ENCODE measurements around the gene PIGR. TPM values are rescaled to one million over a fixed set of nuclear protein-coding genes. Genes with fewer than 3 reads are reported as not detected.

The PIGR gene
- total RNA-seq, 1 donor from 2014 or later: 813 TPM

DNA sequence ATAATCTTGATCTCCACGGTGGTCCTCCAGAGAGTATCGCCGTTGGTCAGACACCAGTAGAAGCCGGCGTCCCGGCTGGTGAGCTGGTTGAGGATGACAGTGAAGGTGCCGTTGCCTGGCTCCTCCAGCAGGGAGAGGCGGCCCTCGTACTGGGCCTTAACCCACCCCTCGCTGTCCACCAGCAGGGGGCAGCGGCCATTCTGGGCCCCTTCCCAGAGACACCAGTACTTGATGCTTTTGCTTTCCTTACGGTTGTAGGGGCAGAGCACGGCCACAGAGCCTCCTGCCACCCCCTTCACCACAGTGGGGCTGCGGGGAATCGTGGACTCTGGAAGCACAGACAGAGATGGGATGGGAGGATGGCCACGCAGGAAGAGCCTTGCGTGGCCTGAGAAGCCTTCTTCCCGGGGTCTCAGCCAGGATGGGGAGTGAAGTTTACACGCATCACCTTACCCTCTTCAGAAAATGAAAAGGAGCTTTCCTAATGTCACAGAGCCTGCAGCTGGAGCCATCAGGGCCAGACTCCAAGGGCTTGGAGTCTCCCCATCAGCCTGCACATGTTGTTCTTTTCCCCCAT, 10.7 kb downstream of the PIGR start:
- TF ChIP-seq, protein P1, sequence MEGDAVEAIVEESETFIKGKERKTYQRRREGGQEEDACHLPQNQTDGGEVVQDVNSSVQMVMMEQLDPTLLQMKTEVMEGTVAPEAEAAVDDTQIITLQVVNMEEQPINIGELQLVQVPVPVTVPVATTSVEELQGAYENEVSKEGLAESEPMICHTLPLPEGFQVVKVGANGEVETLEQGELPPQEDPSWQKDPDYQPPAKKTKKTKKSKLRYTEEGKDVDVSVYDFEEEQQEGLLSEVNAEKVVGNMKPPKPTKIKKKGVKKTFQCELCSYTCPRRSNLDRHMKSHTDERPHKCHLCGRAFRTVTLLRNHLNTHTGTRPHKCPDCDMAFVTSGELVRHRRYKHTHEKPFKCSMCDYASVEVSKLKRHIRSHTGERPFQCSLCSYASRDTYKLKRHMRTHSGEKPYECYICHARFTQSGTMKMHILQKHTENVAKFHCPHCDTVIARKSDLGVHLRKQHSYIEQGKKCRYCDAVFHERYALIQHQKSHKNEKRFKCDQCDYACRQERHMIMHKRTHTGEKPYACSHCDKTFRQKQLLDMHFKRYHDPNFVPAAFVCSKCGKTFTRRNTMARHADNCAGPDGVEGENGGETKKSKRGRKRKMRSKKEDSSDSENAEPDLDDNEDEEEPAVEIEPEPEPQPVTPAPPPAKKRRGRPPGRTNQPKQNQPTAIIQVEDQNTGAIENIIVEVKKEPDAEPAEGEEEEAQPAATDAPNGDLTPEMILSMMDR (IDR thresholded peaks at IDR 0.05): peak; percentile 54
- Histone ChIP-seq H3K27me3 (ENCODE audit: low read depth) (no peaks in the 10 kb centered on the region), H3K36me3 (peaks cover 45% of the 10 kb centered on the region), H3K4me3 (no peak overlapping the region), H3K4me1 (no peaks in the 10 kb centered on the region), H3K9me3 (no peaks in the 10 kb centered on the region), H3K27ac (no peak overlapping the region)
- intact Hi-C loops (cut with DNase I): no loop called here
- DNase-seq (peak; percentile 70), ATAC-seq (peak; percentile 59 to 72)

DNA sequence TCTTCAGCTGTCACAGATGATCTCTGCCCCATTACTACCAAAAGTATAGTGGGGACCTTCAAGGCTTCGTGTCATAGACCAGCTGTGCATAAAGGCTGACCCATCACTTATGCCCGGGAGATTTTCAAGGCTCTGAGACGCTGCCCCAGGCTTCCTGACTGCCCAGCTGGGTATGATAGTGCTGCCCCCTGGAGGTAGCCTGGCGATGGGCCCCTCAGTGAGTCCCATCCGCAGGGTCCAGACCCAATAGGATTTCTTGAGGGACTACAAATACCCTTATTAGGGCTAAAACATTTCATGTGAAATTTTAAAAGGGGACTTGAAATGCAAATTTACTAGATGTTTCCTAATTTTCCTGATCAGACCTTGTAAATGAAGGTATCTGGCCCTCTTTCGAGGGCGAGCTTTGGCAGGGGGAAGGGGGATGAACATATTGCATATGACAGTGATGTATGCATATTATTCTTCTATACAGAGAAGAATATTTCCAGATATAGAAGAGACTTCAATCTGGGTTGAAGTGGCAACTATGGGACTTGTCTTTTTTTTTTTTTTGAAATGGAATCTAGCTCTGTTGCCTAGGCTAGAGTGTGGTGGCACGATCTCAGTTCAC, 12.8 kb downstream of the PIGR start:
- DNase-seq (peak; percentile 67), ATAC-seq (peak; percentile 58)
- TF ChIP-seq, protein P1 (IDR thresholded peaks at IDR 0.05): peak; percentile 70
- intact Hi-C loops (cut with DNase I): no loop called here
- peaks cover 34% of the 10 kb centered on the region for H3K36me3 ChIP-seq
- no peaks in the 10 kb centered on the region for H3K9me3 ChIP-seq
- H3K27ac ChIP-seq: no peak overlapping the region
- H3K4me3 ChIP-seq: no peak overlapping the region
- no peaks in the 10 kb centered on the region for H3K4me1 ChIP-seq
- no peaks in the 10 kb centered on the region for H3K27me3 ChIP-seq (ENCODE audit: low read depth)

DNA sequence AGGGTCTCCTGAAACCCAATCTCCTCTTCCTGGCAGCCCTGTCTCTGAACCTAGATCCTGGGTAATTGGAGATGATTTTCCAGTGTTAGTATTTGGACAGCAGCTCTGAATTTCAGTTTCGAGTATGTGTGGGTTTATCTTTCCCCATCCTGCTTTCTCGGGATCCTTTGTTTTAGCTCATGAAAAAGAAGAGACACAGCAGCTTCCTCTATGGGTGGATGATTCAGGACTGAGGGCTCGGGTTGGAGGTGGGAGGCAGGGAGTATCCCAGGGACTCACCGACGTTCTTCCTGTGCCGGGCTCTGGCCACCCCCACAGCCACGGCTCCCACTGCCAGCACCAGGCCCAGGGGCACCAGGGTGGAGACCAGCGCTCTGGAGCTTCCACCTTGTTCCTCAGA, 14.1 kb downstream of the PIGR start:
- DNase-seq (no peak), ATAC-seq (no peak)
- no peaks in the 10 kb centered on the region for H3K4me1 ChIP-seq
- H3K27me3 ChIP-seq (ENCODE audit: low read depth): no peaks in the 10 kb centered on the region
- peaks cover 28% of the 10 kb centered on the region for H3K36me3 ChIP-seq
- intact Hi-C loops (cut with DNase I): no loop called here
- TF ChIP-seq, protein P1 (IDR thresholded peaks at IDR 0.05): no peak
- no peak overlapping the region for H3K4me3 ChIP-seq
- no peaks in the 10 kb centered on the region for H3K9me3 ChIP-seq
- H3K27ac ChIP-seq: no peak overlapping the region

DNA sequence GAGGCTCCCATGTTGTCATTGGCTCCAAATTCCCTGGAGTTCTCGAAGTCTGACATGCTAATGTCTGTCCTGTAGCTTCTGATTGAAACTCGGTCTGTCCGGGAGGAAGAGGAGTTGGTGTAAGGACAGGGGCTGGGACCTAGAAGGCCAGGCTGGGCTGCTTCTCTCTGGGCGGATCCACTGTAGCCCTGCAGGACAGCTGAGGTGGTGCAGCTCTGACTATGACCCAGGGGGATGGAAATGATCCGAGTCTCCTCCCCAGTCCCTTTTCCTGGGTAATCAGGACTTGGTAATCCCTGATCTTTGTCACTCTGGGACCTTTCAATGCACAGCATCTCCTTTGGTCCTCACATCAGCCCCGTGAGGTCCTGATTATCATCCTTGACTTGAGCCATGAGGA, 14.6 kb downstream of the PIGR start:
- DNase-seq (no peak), ATAC-seq (no peak)
- peaks cover 26% of the 10 kb centered on the region for H3K36me3 ChIP-seq
- no peaks in the 10 kb centered on the region for H3K27me3 ChIP-seq (ENCODE audit: low read depth)
- TF ChIP-seq, protein P1 (IDR thresholded peaks at IDR 0.05): no peak
- H3K4me1 ChIP-seq: no peaks in the 10 kb centered on the region
- H3K27ac ChIP-seq: no peak overlapping the region
- intact Hi-C loops (cut with DNase I): no loop called here
- no peaks in the 10 kb centered on the region for H3K9me3 ChIP-seq
- no peak overlapping the region for H3K4me3 ChIP-seq

DNA sequence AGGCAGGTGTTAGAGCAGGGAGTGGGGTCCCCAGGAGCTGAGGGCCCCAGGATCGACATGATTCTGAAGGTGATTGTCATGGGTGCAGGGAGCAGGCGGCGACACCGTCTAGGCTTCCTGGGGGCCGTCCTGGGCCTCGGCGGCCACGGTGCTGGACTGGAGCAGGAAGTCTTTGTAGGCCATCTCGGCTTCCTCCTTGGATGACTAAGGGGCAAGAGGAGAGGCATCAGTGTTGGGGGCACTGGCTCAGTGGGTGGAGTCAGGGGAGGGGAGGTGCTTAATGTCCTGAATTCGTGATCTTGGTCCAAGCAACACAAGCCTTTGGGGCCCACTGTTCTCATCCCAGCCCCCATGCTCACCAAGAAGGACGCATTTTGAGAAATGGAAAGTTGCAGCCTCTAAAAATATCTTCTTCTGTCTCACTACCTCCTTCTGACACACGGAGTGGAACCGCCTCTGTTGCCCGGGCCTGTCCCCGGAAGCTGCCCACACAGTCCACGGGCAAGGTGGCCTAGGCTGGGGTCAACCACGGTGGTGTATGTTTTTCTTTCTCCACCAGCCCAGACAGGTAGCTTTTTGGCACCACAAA, 16.0 kb downstream of the PIGR start:
- peaks cover 18% of the 10 kb centered on the region for H3K36me3 ChIP-seq
- intact Hi-C loops (cut with DNase I): no loop called here
- peak; percentile 52 for DNase-seq

More for the DNA sequence above, 16.0 kb downstream of the PIGR start:
- H3K9me3 ChIP-seq: no peaks in the 10 kb centered on the region
- H3K27ac ChIP-seq: no peak overlapping the region
- no peaks in the 10 kb centered on the region for H3K27me3 ChIP-seq (ENCODE audit: low read depth)
- ATAC-seq: peak; percentile 21 to 31
- H3K4me3 ChIP-seq: no peak overlapping the region
- peaks cover 4% of the 10 kb centered on the region for H3K4me1 ChIP-seq
- TF ChIP-seq, protein P1 (IDR thresholded peaks at IDR 0.05): no peak

Data from lower lobe of right lung (tissue), 2 donors.